Activated CD4-positive, alpha-beta T cell treated with anti-CD3 and anti-CD28 coated beads for 4 hours (primary cell): Measurements from ENCODE around the gene PRKCA.
A peak's percentile ranks its signal among the peaks of the same experiment; 100 is the strongest.
"Not testable (repeated sequence)": the region's sequence is repeated elsewhere in the genome, so short reads cannot be mapped to it uniquely, and the experiment has no call there.

Experiments used
- DNase-seq, 2 donors: peaks; one replicate each; pipeline ENCODE4 v3.0.0-alpha.2; 2020

Gene PRKCA

GRCh38 chr17:66301864-66302741 lies at the start of gene PRKCA:
Gene PRKCA (plus strand): TSS chr17:66302613.
- DNase-seq = peak; percentile 57 to 74

GRCh38 chr17:66253458-66253857 lies 49.0 kb upstream of the PRKCA start:
- DNase-seq = not testable (repeated sequence)

- peak; percentile 23 to 48 for DNase-seq
These were observed 47.3 kb upstream of the PRKCA start for GRCh38 chr17:66255112-66255511.

- peak in 1 of 2 donors; percentile 21 for DNase-seq
These were observed 46.9 kb upstream of the PRKCA start for GRCh38 chr17:66255527-66255971.

GRCh38 chr17:66260275-66260674 lies 42.1 kb upstream of the PRKCA start:
- no peak for DNase-seq

- no peak for DNase-seq
These were observed 41.7 kb upstream of the PRKCA start for GRCh38 chr17:66260688-66261087.

- DNase-seq = no peak
These were observed 39.6 kb upstream of the PRKCA start for GRCh38 chr17:66262767-66263166.

GRCh38 chr17:66264696-66265095 lies 37.7 kb upstream of the PRKCA start:
- DNase-seq = no peak

- DNase-seq = no peak
These were observed 34.0 kb upstream of the PRKCA start for GRCh38 chr17:66268247-66268927.

GRCh38 chr17:66270106-66270505 lies 32.3 kb upstream of the PRKCA start:
- no peak for DNase-seq

- no peak for DNase-seq
These were observed 30.9 kb upstream of the PRKCA start for GRCh38 chr17:66271512-66271911.

- no peak for DNase-seq
These were observed 29.4 kb upstream of the PRKCA start for GRCh38 chr17:66272811-66273585.

GRCh38 chr17:66273586-66273848 lies 28.9 kb upstream of the PRKCA start:
- no peak for DNase-seq

- DNase-seq = no peak
These were observed 26.8 kb upstream of the PRKCA start for GRCh38 chr17:66275651-66276050.

- no peak for DNase-seq
These were observed 26.0 kb upstream of the PRKCA start for GRCh38 chr17:66276328-66276937.

GRCh38 chr17:66277191-66277590 lies 25.2 kb upstream of the PRKCA start:
- DNase-seq = no peak

GRCh38 chr17:66281661-66282369 lies 20.6 kb upstream of the PRKCA start:
- DNase-seq = no peak

GRCh38 chr17:66283296-66283934 lies 19.0 kb upstream of the PRKCA start:
- DNase-seq = no peak

GRCh38 chr17:66283971-66284370 lies 18.4 kb upstream of the PRKCA start:
- no peak for DNase-seq

- no peak for DNase-seq
These were observed 17.3 kb upstream of the PRKCA start for GRCh38 chr17:66285149-66285548.

- DNase-seq = no peak
These were observed 14.5 kb upstream of the PRKCA start for GRCh38 chr17:66287911-66288310.
